HK-2 (cell line): ENCODE results near the gene TMC1.
"Not testable (repeated sequence)": the region's sequence is repeated elsewhere in the genome, so short reads cannot be mapped to it uniquely, and the experiment has no call there.

ENCODE experiments used
- DNase-seq: peaks from one replicate; pipeline ENCODE4 v3.0.0-alpha.2; 2018; ENCODE audit not compliant: unreplicated experiment

Gene TMC1

GRCh38 chr9:72521416-72521815, at the start of gene TMC1:
TSS of gene TMC1 (plus strand) at chr9:72521608. CDS start at chr9:72648649, 127,041 bp downstream.
- DNase-seq: not testable (repeated sequence)

- DNase-seq: no peak
Measured at GRCh38 chr9:72473474-72474261, 47.7 kb upstream of the TMC1 start.

DNA sequence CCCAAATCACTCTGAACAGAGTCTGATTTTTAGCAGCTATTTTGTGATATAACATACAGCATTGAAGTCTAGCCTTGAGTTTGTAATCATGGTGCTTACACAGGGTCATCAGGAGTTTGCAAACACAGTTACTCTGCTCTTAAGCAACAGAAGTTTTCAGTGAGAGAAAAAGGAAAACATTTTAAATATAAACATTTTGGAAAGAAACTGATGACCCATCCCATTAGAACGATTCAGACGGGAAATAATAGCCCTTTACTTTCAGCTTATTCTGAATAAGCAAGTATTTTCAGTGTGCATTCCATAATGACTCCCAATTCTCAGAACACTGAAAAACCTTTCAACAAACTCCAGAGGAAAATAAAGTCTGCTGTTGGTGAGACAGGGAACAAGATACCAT, 46.7 kb upstream of the TMC1 start:
- no peak for DNase-seq

- DNase-seq: no peak
Measured at GRCh38 chr9:72476100-72476499, 45.3 kb upstream of the TMC1 start.

GRCh38 chr9:72476617-72477437, 44.6 kb upstream of the TMC1 start:
- DNase-seq: peak; percentile 24

DNA sequence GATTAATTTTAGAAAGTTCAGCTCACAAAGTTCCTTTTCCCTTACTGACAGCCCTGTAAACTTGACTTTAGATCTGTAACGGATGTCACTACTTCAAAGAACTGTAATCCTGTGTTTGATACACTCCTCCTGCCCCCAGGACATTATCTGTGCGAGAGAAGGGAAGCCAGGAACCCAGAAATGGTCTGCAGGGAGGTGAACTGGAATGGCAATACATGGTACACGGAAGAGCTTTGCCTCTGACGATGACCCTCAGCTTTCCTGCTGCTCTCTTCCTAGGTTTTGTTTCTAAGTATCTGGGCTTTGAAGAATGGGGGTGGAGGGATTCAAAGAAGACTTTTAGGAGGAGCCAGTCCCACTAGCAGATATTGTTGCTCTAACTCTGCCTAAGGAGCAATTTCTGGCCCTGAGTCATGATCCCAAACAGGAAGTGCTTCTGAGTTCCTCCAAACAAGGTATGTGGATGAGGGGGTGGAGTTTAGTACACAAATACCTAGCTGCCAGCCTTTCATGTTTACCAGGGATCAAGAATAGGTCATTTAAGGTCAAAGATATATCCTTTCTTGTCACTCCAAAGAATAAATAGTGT, 43.4 kb upstream of the TMC1 start:
- peak; percentile 2 for DNase-seq

DNA sequence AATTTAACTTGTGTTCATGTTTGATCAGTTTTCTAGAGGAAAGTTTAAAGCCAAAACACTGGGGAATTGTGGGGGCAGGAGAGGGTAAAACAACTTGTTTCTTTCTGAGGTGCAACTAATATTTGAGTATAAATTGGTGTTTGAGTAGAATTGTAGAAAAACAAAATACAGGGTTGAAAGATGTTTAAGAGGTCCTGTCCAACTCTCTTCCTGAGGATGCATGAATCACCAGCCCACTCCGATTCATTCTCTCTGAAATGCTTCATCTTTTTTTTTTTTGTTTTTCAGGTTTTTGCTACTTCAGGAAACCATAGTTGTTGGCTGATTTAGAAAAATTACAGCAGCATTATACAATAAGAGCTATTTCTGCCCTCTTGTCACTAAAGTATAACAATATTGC, 42.4 kb upstream of the TMC1 start:
- no peak for DNase-seq

DNA sequence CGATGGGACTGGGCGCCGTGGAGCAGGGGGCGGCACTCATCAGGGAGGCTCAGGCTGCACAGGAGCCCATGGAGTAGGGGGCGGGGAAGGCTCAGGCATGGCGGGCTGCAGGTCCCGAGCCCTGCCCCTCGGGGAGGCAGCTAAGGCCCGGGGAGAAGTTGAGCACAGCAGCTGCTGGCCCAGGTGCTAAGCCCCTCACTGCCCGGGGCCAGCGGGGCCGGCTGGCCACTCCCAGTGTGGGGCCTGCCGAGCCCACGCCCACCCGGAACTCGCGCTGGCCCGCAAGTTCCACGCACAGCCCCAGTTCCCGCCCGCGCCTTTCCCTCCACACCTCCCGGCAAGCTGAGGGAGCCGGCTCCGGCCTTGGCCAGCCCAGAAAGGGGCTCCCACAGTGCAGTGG, 41.1 kb upstream of the TMC1 start:
- DNase-seq: not testable (repeated sequence)

GRCh38 chr9:72480921-72481320, 40.5 kb upstream of the TMC1 start:
- no peak for DNase-seq

GRCh38 chr9:72485821-72486593, 35.4 kb upstream of the TMC1 start:
- DNase-seq: peak; percentile 14

GRCh38 chr9:72486594-72486955, 34.8 kb upstream of the TMC1 start:
- DNase-seq: no peak

- not testable (repeated sequence) for DNase-seq
Measured at GRCh38 chr9:72487665-72488064, 33.7 kb upstream of the TMC1 start.

DNA sequence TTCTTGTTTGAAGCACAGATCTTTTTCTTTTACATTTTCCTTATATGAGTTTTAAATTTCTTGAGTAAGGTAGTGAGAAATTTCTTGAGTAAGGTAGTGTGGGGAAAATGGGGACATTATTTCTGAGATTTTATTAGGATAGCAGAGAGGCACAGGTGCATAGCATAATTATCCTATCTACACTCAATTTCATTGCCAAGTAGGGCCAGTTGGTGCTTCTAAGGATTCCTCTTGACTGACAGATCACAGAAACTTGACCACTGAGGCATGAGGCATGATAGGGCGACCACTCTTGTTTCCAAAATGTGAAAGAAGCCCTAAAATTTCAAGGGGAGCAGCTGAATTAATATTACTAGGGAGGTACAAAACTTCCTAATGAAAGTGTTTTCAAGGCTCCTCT, 31.4 kb upstream of the TMC1 start:
- DNase-seq: no peak

DNA sequence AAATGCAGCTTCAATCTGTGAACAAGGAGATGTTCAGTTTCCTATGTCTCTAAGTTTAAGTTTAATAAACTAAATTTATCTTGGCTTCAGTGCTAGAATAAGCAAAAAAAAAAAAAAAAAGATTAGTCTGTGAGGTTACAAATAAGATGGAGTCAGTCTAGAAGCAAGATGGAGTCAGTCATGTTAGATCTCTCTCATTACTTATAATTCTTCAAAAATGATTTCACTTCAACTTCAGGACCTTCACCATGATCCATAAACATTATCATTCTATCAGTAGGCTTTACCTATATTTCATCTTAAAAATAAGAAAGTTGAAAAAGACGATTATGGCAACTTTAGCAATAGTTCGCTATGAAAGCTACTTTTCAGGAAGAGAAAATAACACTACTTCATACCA, 30.2 kb upstream of the TMC1 start:
- DNase-seq: no peak

- no peak for DNase-seq
Measured at GRCh38 chr9:72494051-72494450, 27.4 kb upstream of the TMC1 start.

- DNase-seq: no peak
Measured at GRCh38 chr9:72497447-72498046, 23.9 kb upstream of the TMC1 start.

DNA sequence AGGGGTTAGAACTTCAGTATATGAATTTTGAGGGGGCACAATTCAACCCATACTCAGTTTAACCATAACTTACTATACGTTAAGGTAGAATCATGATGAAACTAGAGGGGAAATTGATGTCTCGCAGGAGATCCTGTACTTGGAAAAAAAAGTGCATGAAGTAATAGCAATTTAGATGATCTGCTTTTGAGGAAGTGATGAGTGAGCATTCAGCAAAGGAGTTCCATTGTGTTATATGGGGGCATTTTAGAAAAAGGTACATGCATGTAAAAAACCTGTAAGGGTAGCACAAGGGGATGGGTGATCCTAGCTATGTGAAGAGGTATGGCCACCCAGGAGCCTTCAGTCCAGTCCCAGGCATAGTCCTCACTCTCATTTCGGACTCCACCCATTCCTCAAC, 14.8 kb upstream of the TMC1 start:
- DNase-seq: no peak

GRCh38 chr9:72509053-72509452, 12.4 kb upstream of the TMC1 start:
- no peak for DNase-seq

- no peak for DNase-seq
Measured at GRCh38 chr9:72509635-72510034, 11.8 kb upstream of the TMC1 start.

GRCh38 chr9:72521011-72521410, 397 bp upstream of the TMC1 start:
- DNase-seq: not testable (repeated sequence)

DNA sequence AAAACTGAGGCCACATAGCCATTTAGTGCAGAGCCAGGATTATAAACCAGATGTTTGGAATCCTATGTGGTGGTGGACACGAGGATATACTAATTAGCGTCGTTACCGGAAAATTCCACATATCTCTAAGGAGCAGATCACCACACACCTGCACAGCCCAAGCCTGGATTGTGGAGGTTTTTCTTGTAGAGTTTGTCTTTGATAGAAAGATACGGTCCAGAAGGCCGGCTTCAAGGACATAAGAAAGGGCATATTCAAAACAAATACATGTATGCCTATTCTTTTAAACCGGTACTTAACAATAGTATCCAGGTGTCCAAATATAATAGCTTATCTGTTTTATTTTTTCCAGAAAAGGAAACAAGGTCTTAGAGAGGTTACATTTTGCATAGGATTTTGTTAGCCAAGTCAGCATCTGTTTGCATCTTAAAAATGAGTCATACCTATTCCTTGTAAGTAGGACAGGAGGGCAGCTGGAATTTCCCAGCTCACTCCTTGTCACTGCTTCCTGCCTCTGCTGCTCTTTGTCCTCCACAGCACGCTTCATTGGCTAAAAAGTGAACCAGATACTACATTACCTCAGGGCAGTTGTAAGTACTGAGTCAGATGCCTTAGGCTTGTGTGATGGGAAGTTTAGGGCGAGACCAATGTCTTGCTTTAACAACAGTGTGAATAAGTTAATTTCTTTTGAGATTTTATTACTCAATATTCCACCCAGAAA, 3.6 kb downstream of the TMC1 start:
- peak; percentile 45 for DNase-seq
